A673 (cell line): Measurements from ENCODE around the gene PARN.

Source experiments
- CTCF ChIP-seq: fragments of 300-800, 200-600 bp; sonication (generic); conservative IDR thresholded peaks from 2 replicates; pipeline ENCODE4 v1.5.1; 2017; ENCODE audit warnings: low read depth, mild to moderate bottlenecking, antibody characterized with exemption, low read length, moderate library complexity, mixed read lengths
- EZH2 ChIP-seq: fragments of 200-600 bp; sonication (generic); IDR thresholded peaks from 2 replicates; pipeline ENCODE4 v1.6.1; 2017; ENCODE audit warnings: borderline replicate concordance, low read depth, mild to moderate bottlenecking, mixed read lengths, antibody characterized with exemption, low read length; ENCODE audit not compliant: poor library complexity, severe bottlenecking

GRCh38 chr16:14668556-14669223 is 38.6 kb upstream of the PARN start:
- TF ChIP-seq CTCF = no peak
- no peak for TF ChIP-seq EZH2
